PC-9 (cell line): ENCODE measurements around the gene CYBA. TPM values are rescaled to one million over a fixed set of nuclear protein-coding genes. Genes with fewer than 3 reads are reported as not detected.

Experiments
- BruUV-seq: library from RNA; stranded (reverse); fragments of 400-500 nt; replicated peaks from 2 replicates; lab custom pipeline; 2021; lab: Mats Ljungman, UMichigan
- CTCF ChIA-PET: fragments of 300-600 bp; sonication (Branson Sonifier 250); formaldehyde crosslinking; loops from one replicate; lab custom pipeline; 2022; ENCODE audit warnings: antibody characterized with exemption; lab: Charles Lee
- POLR2A ChIA-PET: fragments of 300-600 bp; sonication (Branson Sonifier 250); formaldehyde crosslinking; loops from one replicate; lab custom pipeline; 2022; ENCODE audit warnings: antibody characterized with exemption; ENCODE audit not compliant: unreplicated experiment; lab: Charles Lee
- DNase-seq, 2 experiments: peaks; one replicate each; pipeline versions ENCODE4 v3.0.0 to v3.0.0-alpha.2; 2015 to 2022; ENCODE audit warnings: mixed read lengths in 1 of 2
- H2AFZ ChIP-seq: fragments of 200-600 bp; sonication (generic); 2 replicates; pipeline ENCODE4 v1.8.1; 2017; ENCODE audit warnings: antibody characterized with exemption
- H3F3A ChIP-seq: fragments of 200-600 bp; sonication (generic); 2 replicates; pipeline ENCODE4 v1.8.1; 2017; ENCODE audit warnings: antibody characterized with exemption, mild to moderate bottlenecking, low read depth; ENCODE audit not compliant: insufficient read depth
- H3K27ac ChIP-seq: fragments of 200-600 bp; sonication (generic); 2 replicates; pipeline ENCODE4 v1.6.1; 2016; ENCODE audit warnings: mixed run types
- H3K27me3 ChIP-seq: fragments of 200-600 bp; sonication (generic); 2 replicates; pipeline ENCODE4 v1.6.1; 2016; ENCODE audit warnings: low read depth, mixed run types; ENCODE audit not compliant: insufficient read depth
- H3K36me3 ChIP-seq: fragments of 200-600 bp; sonication (generic); 2 replicates; pipeline ENCODE4 v1.6.1; 2016; ENCODE audit warnings: low read depth, mixed run types
- H3K4me1 ChIP-seq: fragments of 200-600 bp; sonication (generic); replicated peaks from 2 replicates; pipeline ENCODE4 v1.6.1; 2016; ENCODE audit warnings: mixed run types; ENCODE audit not compliant: insufficient read depth
- H3K4me2 ChIP-seq: fragments of 200-600 bp; sonication (generic); 2 replicates; pipeline ENCODE4 v1.6.1; 2017; ENCODE audit warnings: mixed run types
- H3K4me3 ChIP-seq: fragments of 200-600 bp; sonication (generic); 2 replicates; pipeline ENCODE4 v1.6.1; 2016; ENCODE audit warnings: mixed run types
- H3K79me2 ChIP-seq: fragments of 200-600 bp; sonication (generic); 2 replicates; pipeline ENCODE4 v1.6.1; 2017; ENCODE audit warnings: low read depth, mixed run types
- H3K9me2 ChIP-seq: fragments of 200-600 bp; sonication (generic); 2 replicates; pipeline ENCODE4 v1.8.1; 2017; ENCODE audit warnings: mild to moderate bottlenecking; ENCODE audit not compliant: insufficient read depth
- H3K9me3 ChIP-seq: fragments of 200-600 bp; sonication (generic); 2 replicates; pipeline ENCODE4 v1.8.1; 2016; ENCODE audit warnings: low read depth; ENCODE audit not compliant: insufficient read depth
- H4K20me1 ChIP-seq: fragments of 200-600 bp; sonication (generic); 2 replicates; pipeline ENCODE4 v1.8.1; 2017; ENCODE audit not compliant: insufficient read depth
- EZH2 ChIP-seq: fragments of 200-600 bp; sonication (generic); IDR thresholded peaks from 2 replicates; pipeline ENCODE4 v1.8.0; 2017; ENCODE audit warnings: antibody characterized with exemption, low read depth
- intact Hi-C: fragments of 100-400 bp; cut with micrococcal nuclease; formaldehyde crosslinking; loops from one replicate; pipeline ENCODE4 v1.10.0; 2022; ENCODE audit not compliant: unreplicated experiment
- total RNA-seq: library from RNA; stranded (reverse); gene quantifications from 2 replicates; pipeline ENCODE4 v1.2.3, GENCODE V29; 2021
- TF ChIP-seq, protein P1 (sequence below): fragments of 200-600 bp; sonication (generic); conservative IDR thresholded peaks from 2 replicates; pipeline ENCODE4 v1.6.1; 2017; ENCODE audit warnings: mixed run types, antibody characterized with exemption, mild to moderate bottlenecking, moderate library complexity

The CYBA gene
- total RNA-seq, 1 experiment from 2014 or later = 8.0 TPM

DNA sequence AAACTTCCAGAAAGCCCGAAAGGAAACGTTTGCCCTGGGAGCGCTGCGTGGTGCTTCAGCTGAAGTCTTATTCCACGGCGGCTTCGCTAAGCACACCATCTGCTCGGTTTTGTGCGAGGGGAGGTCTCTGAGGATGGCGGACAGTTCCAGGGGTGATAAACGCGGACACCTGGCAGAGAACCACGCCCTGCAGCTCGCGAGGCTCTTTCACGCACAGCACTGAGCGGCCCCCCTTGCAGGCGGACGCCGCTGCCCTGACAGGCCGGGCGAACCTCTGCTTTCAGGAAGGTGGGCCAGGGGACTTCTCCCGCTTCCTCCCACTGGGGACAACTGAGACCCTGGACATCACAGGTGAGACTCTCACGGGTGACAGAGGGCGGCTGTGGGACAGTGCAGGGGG is 8.3 kb upstream of the CYBA start:
- TF ChIP-seq EZH2 = no peak
- TF ChIP-seq, protein P1, sequence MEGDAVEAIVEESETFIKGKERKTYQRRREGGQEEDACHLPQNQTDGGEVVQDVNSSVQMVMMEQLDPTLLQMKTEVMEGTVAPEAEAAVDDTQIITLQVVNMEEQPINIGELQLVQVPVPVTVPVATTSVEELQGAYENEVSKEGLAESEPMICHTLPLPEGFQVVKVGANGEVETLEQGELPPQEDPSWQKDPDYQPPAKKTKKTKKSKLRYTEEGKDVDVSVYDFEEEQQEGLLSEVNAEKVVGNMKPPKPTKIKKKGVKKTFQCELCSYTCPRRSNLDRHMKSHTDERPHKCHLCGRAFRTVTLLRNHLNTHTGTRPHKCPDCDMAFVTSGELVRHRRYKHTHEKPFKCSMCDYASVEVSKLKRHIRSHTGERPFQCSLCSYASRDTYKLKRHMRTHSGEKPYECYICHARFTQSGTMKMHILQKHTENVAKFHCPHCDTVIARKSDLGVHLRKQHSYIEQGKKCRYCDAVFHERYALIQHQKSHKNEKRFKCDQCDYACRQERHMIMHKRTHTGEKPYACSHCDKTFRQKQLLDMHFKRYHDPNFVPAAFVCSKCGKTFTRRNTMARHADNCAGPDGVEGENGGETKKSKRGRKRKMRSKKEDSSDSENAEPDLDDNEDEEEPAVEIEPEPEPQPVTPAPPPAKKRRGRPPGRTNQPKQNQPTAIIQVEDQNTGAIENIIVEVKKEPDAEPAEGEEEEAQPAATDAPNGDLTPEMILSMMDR = no peak
- no peak for DNase-seq
- Histone ChIP-seq H3F3A (peaks cover 10% of the 10 kb centered on the region; the same call in 1 of the 2 replicates), H2AFZ (no peak overlapping the region), H3K9me2 (no peaks in the 10 kb centered on the region), H3K27ac (no peak overlapping the region), H3K27me3 (no peaks in the 10 kb centered on the region), H3K79me2 (peaks cover 29% of the 10 kb centered on the region), H3K4me3 (no peak overlapping the region), H3K36me3 (no peaks in the 10 kb centered on the region), H3K4me2 (no peak overlapping the region), H3K9me3 (no peaks in the 10 kb centered on the region), H4K20me1 (no peaks in the 10 kb centered on the region; the same call in 1 of the 2 replicates), H3K4me1 (peaks cover 9% of the 10 kb centered on the region)
- no TSS peak for BruUV-seq
- ChIA-PET CTCF (no interaction called here), POLR2A (no interaction called here)
- intact Hi-C loops = no loop called here

DNA sequence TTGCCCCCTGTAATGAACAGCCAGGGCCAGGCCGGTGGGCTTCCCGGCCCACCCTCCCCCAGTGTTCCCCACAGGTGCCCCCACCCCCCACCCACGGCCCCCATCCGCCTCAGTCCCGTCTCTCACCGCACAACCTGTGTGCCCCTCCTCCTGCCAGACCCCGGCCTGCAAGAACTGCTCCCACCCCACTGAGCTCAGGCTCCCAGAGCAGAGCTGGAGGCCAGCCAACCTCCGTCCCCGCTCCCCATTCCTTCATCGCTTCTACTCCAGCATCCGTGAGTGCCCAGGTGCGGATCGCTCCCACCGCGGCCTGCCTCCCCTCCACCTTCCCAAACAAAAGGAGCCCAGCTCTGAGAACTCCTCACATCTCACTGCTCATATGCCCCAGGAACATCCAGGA is 7.9 kb upstream of the CYBA start:
- BruUV-seq = no TSS peak
- Histone ChIP-seq H3K4me1 (peaks cover 9% of the 10 kb centered on the region), H3K4me2 (no peak overlapping the region), H3K27ac (no peak overlapping the region), H3K9me3 (no peaks in the 10 kb centered on the region), H3K79me2 (peaks cover 29% of the 10 kb centered on the region), H3F3A (peaks cover 10% of the 10 kb centered on the region; the same call in 1 of the 2 replicates), H3K4me3 (no peak overlapping the region), H3K27me3 (no peaks in the 10 kb centered on the region), H3K36me3 (no peaks in the 10 kb centered on the region), H2AFZ (no peak overlapping the region), H4K20me1 (no peaks in the 10 kb centered on the region; the same call in 1 of the 2 replicates), H3K9me2 (no peaks in the 10 kb centered on the region)
- CTCF ChIA-PET = no interaction called here
- intact Hi-C loops = no loop called here
- POLR2A ChIA-PET = no interaction called here
- no peak for DNase-seq
- TF ChIP-seq EZH2 = no peak
- TF ChIP-seq, protein P1 = no peak

DNA sequence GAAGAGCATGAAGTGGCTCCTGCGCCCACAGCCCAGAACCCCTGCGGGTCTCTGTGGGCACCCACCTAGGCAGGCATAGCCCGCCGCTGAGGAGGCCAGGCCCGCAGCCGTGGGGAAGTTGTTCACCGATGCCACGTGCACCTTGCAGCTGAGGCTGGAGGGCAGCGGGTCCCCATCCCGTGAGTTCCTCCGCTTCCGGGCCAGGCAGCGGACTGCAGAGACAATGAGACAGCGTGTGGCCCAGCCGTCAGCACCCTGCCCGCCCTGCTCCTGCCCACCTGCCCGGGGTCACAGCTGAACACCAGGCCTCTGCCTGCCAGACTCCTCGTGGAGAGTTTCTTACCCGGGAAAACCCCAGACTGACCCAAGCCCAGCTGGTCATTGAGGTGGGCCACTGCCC is 6.5 kb upstream of the CYBA start:
- TF ChIP-seq EZH2 = no peak
- TF ChIP-seq, protein P1 = no peak
- no TSS peak for BruUV-seq
- Histone ChIP-seq H3F3A (peaks cover 12% of the 10 kb centered on the region; the same call in 1 of the 2 replicates), H3K27ac (no peak overlapping the region), H3K9me2 (no peaks in the 10 kb centered on the region), H3K4me2 (no peak overlapping the region), H3K36me3 (no peaks in the 10 kb centered on the region), H3K27me3 (no peaks in the 10 kb centered on the region), H2AFZ (no peak overlapping the region), H3K4me3 (no peak overlapping the region), H4K20me1 (no peaks in the 10 kb centered on the region; the same call in 1 of the 2 replicates), H3K9me3 (no peaks in the 10 kb centered on the region), H3K79me2 (peaks cover 24% of the 10 kb centered on the region), H3K4me1 (peaks cover 9% of the 10 kb centered on the region)
- CTCF ChIA-PET = interaction anchor here (0.6 kb wide), 1 partner anchor 43 kb away, joined by 4 read pairs; no protein-coding TSS in a partner anchor
- intact Hi-C loops = no loop called here
- POLR2A ChIA-PET = no interaction called here
- DNase-seq = no peak
